Caco-2 (cell line): ENCODE measurements around the gene LOC128125822.
"Not testable (repeated sequence)": the region's sequence is repeated elsewhere in the genome, so short reads cannot be mapped to it uniquely, and the experiment has no call there.

Experiments
- BruUV-seq: library from RNA; stranded (reverse); fragments of 400-500 nt; replicated peaks from 2 replicates; lab custom pipeline; 2021; lab: Mats Ljungman, UMichigan
- CTCF ChIA-PET: fragments of 300-600 bp; sonication (Branson Sonifier 250); formaldehyde crosslinking; loops from one replicate; lab custom pipeline; 2022; ENCODE audit warnings: antibody characterized with exemption; lab: Charles Lee
- POLR2A ChIA-PET: fragments of 300-600 bp; sonication (Branson Sonifier 250); formaldehyde crosslinking; loops from one replicate; lab custom pipeline; 2022; ENCODE audit warnings: antibody characterized with exemption; lab: Charles Lee
- DNase-seq, 2 experiments: peaks; one replicate each; pipeline versions ENCODE4 v3.0.0 to v3.0.0-alpha.2; 2020 to 2022
- H3K27me3 ChIP-seq: replicated peaks from 2 replicates; pipeline ENCODE4 v1.6.0; 2011; ENCODE audit warnings: low read length; ENCODE audit not compliant: control insufficient read depth, insufficient read depth
- H3K36me3 ChIP-seq: 2 replicates; pipeline ENCODE4 v1.5.1; 2011; ENCODE audit warnings: low read length; ENCODE audit not compliant: control insufficient read depth, insufficient read depth
- H3K4me1 ChIP-seq: fragments of 250-450 bp; sonication (Bioruptor Pico); 2 replicates; pipeline ENCODE4 v1.5.1; 2020; ENCODE audit warnings: mild to moderate bottlenecking
- H3K4me3 ChIP-seq: 2 replicates; pipeline ENCODE4 v1.5.1; 2011; ENCODE audit warnings: low read depth, mild to moderate bottlenecking, control low read depth, low read length
- H3K9me3 ChIP-seq: fragments of 250-450 bp; sonication (Bioruptor Pico); 2 replicates; pipeline ENCODE4 v1.5.1; 2020; ENCODE audit warnings: mild to moderate bottlenecking, moderate library complexity
- H3K27ac Mint-ChIP-seq: one replicate; pipeline ENCODE4 v1.8.0; 2022; ENCODE audit warnings: mixed read lengths; ENCODE audit not compliant: unreplicated experiment
- H3K27me3 Mint-ChIP-seq: one replicate; pipeline ENCODE4 v1.8.0; 2022; ENCODE audit warnings: mixed read lengths; ENCODE audit not compliant: insufficient read depth, unreplicated experiment
- H3K36me3 Mint-ChIP-seq: one replicate; pipeline ENCODE4 v1.8.0; 2022; ENCODE audit warnings: mild to moderate bottlenecking, mixed read lengths; ENCODE audit not compliant: insufficient read depth, unreplicated experiment
- H3K4me1 Mint-ChIP-seq: one replicate; pipeline ENCODE4 v1.8.0; 2022; ENCODE audit warnings: low read depth, mixed read lengths; ENCODE audit not compliant: unreplicated experiment
- H3K4me3 Mint-ChIP-seq: one replicate; pipeline ENCODE4 v1.8.0; 2022; ENCODE audit warnings: mild to moderate bottlenecking, moderate library complexity, mixed read lengths; ENCODE audit not compliant: unreplicated experiment
- H3K9me3 Mint-ChIP-seq: one replicate; pipeline ENCODE4 v1.8.0; 2022; ENCODE audit warnings: mixed read lengths; ENCODE audit not compliant: unreplicated experiment
- CTCF ChIP-seq, 2 experiments: fragments of 200-600 bp in 1 of 2; IDR thresholded peaks; 1 replicate in 1 of 2; 2 replicates in 1 of 2; pipeline versions ENCODE4 v1.5.1 to v1.8.0; 2011 to 2022; ENCODE audit warnings: antibody characterized with exemption in 1 of 2, control low read depth in 1 of 2, inconsistent platforms in 1 of 2, low read depth in 1 of 2, low read length in 1 of 2, mild to moderate bottlenecking in 1 of 2, moderate library complexity in 1 of 2; ENCODE audit not compliant: insufficient read depth in 1 of 2, severe bottlenecking in 1 of 2, unreplicated experiment in 1 of 2
- intact Hi-C: fragments of 100-400 bp; cut with micrococcal nuclease; formaldehyde crosslinking; loops from one replicate; pipeline ENCODE4 v1.10.0; 2022; ENCODE audit not compliant: unreplicated experiment

LOC128125822 gene

DNA sequence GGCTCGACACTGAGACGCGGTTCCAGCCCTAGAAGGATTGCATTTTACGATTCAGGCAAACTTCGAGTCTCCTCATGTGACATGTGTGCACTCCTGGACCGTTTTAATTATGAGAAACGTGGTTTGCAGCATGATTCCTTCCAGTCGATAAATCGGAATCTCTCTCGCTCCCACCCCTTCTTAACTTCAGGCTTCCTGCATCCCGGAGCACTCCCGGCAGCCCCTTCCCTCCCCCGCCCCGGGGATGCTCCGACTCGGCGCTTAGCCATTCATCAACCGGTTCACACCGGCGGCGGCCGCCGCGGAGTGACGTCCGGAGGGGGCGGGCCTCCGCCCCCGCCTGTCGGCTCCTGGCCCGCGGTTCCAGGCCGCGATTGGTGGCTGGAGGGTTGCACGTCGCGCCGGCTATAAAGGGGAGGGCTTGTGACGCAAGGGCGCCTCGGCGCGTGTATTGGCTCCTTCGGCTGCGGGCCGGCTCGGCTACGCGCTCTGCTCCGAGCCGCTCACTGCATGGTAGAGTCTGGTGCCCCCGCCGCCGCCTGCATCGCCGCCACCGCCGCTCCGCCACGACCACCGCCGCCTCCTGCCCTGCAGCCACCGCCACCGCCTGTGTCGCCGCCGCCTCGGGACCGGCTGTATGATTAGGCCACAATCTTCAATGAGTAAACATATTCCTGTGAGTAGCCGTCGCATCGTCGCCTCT, at the start of gene LOC128125822, which contains the start of gene PTP4A1:
LOC128125822 (plus strand) TSS at position 437 of the 703 bp plus-strand sequence.
PTP4A1 (plus strand) TSS at position 437 of the 703 bp plus-strand sequence. CDS start 4,401 bp downstream, outside the sequence.
- H3K36me3 ChIP-seq, result no peaks in the 10 kb centered on the region; the same call in 1 of the 2 replicates
- CTCF ChIA-PET, result no interaction called here
- no peak for TF ChIP-seq CTCF (IDR thresholded peaks at IDR 0.05; ENCODE audit: insufficient read depth in 1 of 2, low read depth in 1 of 2, low read length in 1 of 2, severe bottlenecking in 1 of 2, unreplicated experiment in 1 of 2)
- peaks cover 28% of the 10 kb centered on the region for H3K4me1 ChIP-seq
- Mint-ChIP-seq H3K36me3 (peaks cover 48% of the 10 kb centered on the region), H3K27me3 (no peaks in the 10 kb centered on the region), H3K9me3 (no peaks in the 10 kb centered on the region), H3K27ac (peak within 1 kb of the TSS; percentile 94), H3K4me3 (peak within 1 kb of the TSS; percentile 88), H3K4me1 (peaks cover 8% of the 10 kb centered on the region)
- intact Hi-C loops, result loop anchor here (1.0 to 5.0 kb wide), 4 partner anchors 62 to 265 kb away; no protein-coding TSS in a partner anchor
- H3K27me3 ChIP-seq, result no peaks in the 10 kb centered on the region
- BruUV-seq, result no TSS peak
- peak; percentile 96 to 98 for DNase-seq
- H3K9me3 ChIP-seq, result no peaks in the 10 kb centered on the region
- POLR2A ChIA-PET, result no interaction called here
- H3K4me3 ChIP-seq, result peak within 1 kb of the TSS; percentile 98

- H3K4me3 ChIP-seq, H3K36me3 Mint-ChIP-seq, DNase-seq, H3K9me3 ChIP-seq, H3K4me3 Mint-ChIP-seq, intact Hi-C loops, H3K27me3 ChIP-seq, H3K27me3 Mint-ChIP-seq, BruUV-seq, H3K9me3 Mint-ChIP-seq, H3K27ac Mint-ChIP-seq, H3K36me3 ChIP-seq: not testable (repeated sequence)
- CTCF ChIA-PET, result interaction anchor here (0.7 kb wide), 2 partner anchors 124 to 270 kb away, joined by 3 to 6 read pairs; no protein-coding TSS in a partner anchor
- H3K4me1 ChIP-seq, result peaks cover 38% of the 10 kb centered on the region
- peaks cover 23% of the 10 kb centered on the region for H3K4me1 Mint-ChIP-seq
- POLR2A ChIA-PET, result interaction anchor here (0.6 kb wide), 1 partner anchor 169 kb away, joined by 7 read pairs; no protein-coding TSS in a partner anchor
These were observed 49.4 kb upstream of the LOC128125822 start for GRCh38 chr6:63522911-63523287.

DNA sequence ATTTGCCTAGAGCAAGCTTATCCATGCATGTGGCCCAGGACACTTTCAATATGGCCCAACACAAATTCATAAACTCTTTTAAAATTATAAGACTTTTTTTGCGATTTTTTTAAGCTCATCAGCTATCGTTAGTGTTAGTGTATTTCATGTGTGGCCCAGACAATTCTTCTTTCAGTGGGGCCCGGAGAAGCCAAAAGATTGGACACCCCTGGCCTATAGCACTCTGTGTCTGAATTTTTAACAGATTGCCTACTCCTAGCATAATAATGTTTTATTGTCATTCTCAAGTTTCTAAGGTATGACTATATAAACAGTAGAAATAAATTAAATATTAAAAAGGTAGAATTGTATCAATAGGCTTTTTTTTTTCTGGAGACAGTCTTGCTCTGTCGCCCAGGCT, 48.6 kb upstream of the LOC128125822 start:
- Histone ChIP-seq H3K36me3 (no peaks in the 10 kb centered on the region), H3K9me3 (peaks cover 3% of the 10 kb centered on the region; the same call in 1 of the 2 replicates), H3K4me3 (no peak overlapping the region), H3K27me3 (no peaks in the 10 kb centered on the region), H3K4me1 (peaks cover 33% of the 10 kb centered on the region)
- no peak for TF ChIP-seq CTCF (IDR thresholded peaks at IDR 0.05; ENCODE audit: insufficient read depth in 1 of 2, low read depth in 1 of 2, low read length in 1 of 2, severe bottlenecking in 1 of 2, unreplicated experiment in 1 of 2)
- Mint-ChIP-seq H3K4me1 (peaks cover 23% of the 10 kb centered on the region), H3K4me3 (no peak overlapping the region), H3K27me3 (no peaks in the 10 kb centered on the region), H3K9me3 (no peaks in the 10 kb centered on the region), H3K36me3 (no peaks in the 10 kb centered on the region), H3K27ac (no peak overlapping the region)
- DNase-seq, result no peak
- no TSS peak for BruUV-seq
- ChIA-PET CTCF (interaction anchor here (0.7 kb wide), 1 partner anchor 124 kb away, joined by 3 read pairs; no protein-coding TSS in a partner anchor), POLR2A (no interaction called here)
- intact Hi-C loops, result no loop called here
